HepG2 (cell line): Measurements from ENCODE around the gene CDK8. TPM values are rescaled to one million over a fixed set of nuclear protein-coding genes. Genes with fewer than 3 reads are reported as not detected.

Experiments
- CHD2 ChIP-seq: IDR thresholded peaks from 2 replicates; pipeline ENCODE4 v1.6.1; 2011; ENCODE audit warnings: low read depth, low read length, improper control_type of control experiment
- E2F2 ChIP-seq: sonication (generic); formaldehyde crosslinking; IDR thresholded peaks from 2 replicates; pipeline ENCODE4 v1.4.0; 2020; ENCODE audit warnings: missing genetic modification reagents, borderline replicate concordance
- EED ChIP-seq: sonication (generic); formaldehyde crosslinking; IDR thresholded peaks from 2 replicates; pipeline ENCODE4 v1.5.0; 2020; ENCODE audit warnings: mild to moderate bottlenecking, missing genetic modification reagents
- ETV6 ChIP-seq: sonication (generic); formaldehyde crosslinking; conservative IDR thresholded peaks from 2 replicates; pipeline ENCODE4 v1.4.0; 2020; ENCODE audit warnings: missing genetic modification reagents
- GTF2F1 ChIP-seq: fragments of 150-350 bp; IDR thresholded peaks from 2 replicates; pipeline ENCODE4 v1.6.1; 2014; ENCODE audit warnings: low read length
- IRF2 ChIP-seq: IDR thresholded peaks from 2 replicates; pipeline ENCODE4 v1.6.1; 2018; ENCODE audit warnings: missing genetic modification reagents, missing compliant biosample characterization
- KLF15 ChIP-seq: sonication (generic); formaldehyde crosslinking; IDR thresholded peaks from 2 replicates; pipeline ENCODE4 v1.8.1; 2023; ENCODE audit warnings: borderline replicate concordance, mild to moderate bottlenecking, inconsistent platforms, missing genetic modification reagents, mixed read lengths
- MTA3 ChIP-seq: sonication (generic); formaldehyde crosslinking; IDR thresholded peaks from 2 replicates; pipeline ENCODE4 v1.4.0; 2020; ENCODE audit warnings: missing genetic modification reagents
- MZF1 ChIP-seq: sonication (generic); formaldehyde crosslinking; IDR thresholded peaks from 2 replicates; pipeline ENCODE4 v1.8.1; 2023; ENCODE audit warnings: mild to moderate bottlenecking, missing genetic modification reagents, borderline replicate concordance
- NFE2L1 ChIP-seq: sonication (generic); formaldehyde crosslinking; IDR thresholded peaks from 2 replicates; pipeline ENCODE4 v1.4.0; 2020; ENCODE audit warnings: missing genetic modification reagents, mild to moderate bottlenecking, borderline replicate concordance
- NFIC ChIP-seq: IDR thresholded peaks from 2 replicates; pipeline ENCODE4 v1.6.1; 2012; ENCODE audit warnings: mild to moderate bottlenecking, low read length, inconsistent platforms
- NFYC ChIP-seq: IDR thresholded peaks from 2 replicates; pipeline ENCODE4 v1.6.1; 2016; ENCODE audit warnings: missing genetic modification reagents, missing compliant biosample characterization
- NR2C2 ChIP-seq: sonication (generic); formaldehyde crosslinking; IDR thresholded peaks from 2 replicates; pipeline ENCODE4 v1.4.0; 2020; ENCODE audit warnings: missing genetic modification reagents, mild to moderate bottlenecking, moderate library complexity, borderline replicate concordance
- RORA ChIP-seq: sonication (generic); formaldehyde crosslinking; IDR thresholded peaks from 2 replicates; pipeline ENCODE4 v1.5.0; 2020; ENCODE audit warnings: mild to moderate bottlenecking, missing genetic modification reagents, moderate library complexity
- TOE1 ChIP-seq: sonication (generic); formaldehyde crosslinking; IDR thresholded peaks from 2 replicates; pipeline ENCODE4 v1.4.0; 2020; ENCODE audit warnings: mild to moderate bottlenecking, missing genetic modification reagents
- ZFP41 ChIP-seq: sonication (generic); formaldehyde crosslinking; IDR thresholded peaks from 2 replicates; pipeline ENCODE4 v1.4.0; 2020; ENCODE audit warnings: mild to moderate bottlenecking, missing genetic modification reagents, borderline replicate concordance
- ZMAT3 ChIP-seq: sonication (generic); formaldehyde crosslinking; conservative IDR thresholded peaks from 2 replicates; pipeline ENCODE4 v1.7.0; 2021; ENCODE audit warnings: missing genetic modification reagents
- ZMAT5 ChIP-seq: sonication (generic); formaldehyde crosslinking; IDR thresholded peaks from 2 replicates; pipeline ENCODE4 v1.5.0; 2020; ENCODE audit warnings: mild to moderate bottlenecking, low read depth, missing genetic modification reagents, borderline replicate concordance
- ZNF282 ChIP-seq: fragments of 450-650 bp; IDR thresholded peaks from 2 replicates; pipeline ENCODE4 v1.6.1; 2018; ENCODE audit not compliant: partially characterized antibody
- ZNF550 ChIP-seq: sonication (generic); formaldehyde crosslinking; IDR thresholded peaks from 2 replicates; pipeline ENCODE4 v1.4.0; 2020; ENCODE audit warnings: mild to moderate bottlenecking, missing genetic modification reagents, borderline replicate concordance
- ZNF563 ChIP-seq: sonication (generic); formaldehyde crosslinking; IDR thresholded peaks from 2 replicates; pipeline ENCODE4 v1.8.0; 2022; ENCODE audit warnings: mild to moderate bottlenecking, moderate library complexity, missing genetic modification reagents
- ZNF7 ChIP-seq: IDR thresholded peaks from 2 replicates; pipeline ENCODE4 v1.6.1; 2016; ENCODE audit warnings: missing biosample characterization, missing genetic modification reagents
- ZNF710 ChIP-seq: sonication (generic); formaldehyde crosslinking; IDR thresholded peaks from 2 replicates; pipeline ENCODE4 v1.5.0; 2020; ENCODE audit warnings: mild to moderate bottlenecking, missing genetic modification reagents, borderline replicate concordance
- polyA plus RNA-seq, 8 experiments: library from polyadenylated mRNA; depleted of rRNA in 3 of 8; stranded (reverse) in 7 of 8; unstranded in 1 of 8; fragments of >200 nt; fragmentation: Illumina TruSeq in 4 of 8; extraction: Trizol in 4 of 8; gene quantifications; 2 replicates each; pipeline versions ENCODE4 v1.2.1 to v1.2.3, GENCODE V29; 2011 to 2016; ENCODE audit warnings: low read depth in 4 of 8, missing spikeins in 1 of 8, mixed read lengths in 1 of 8; ENCODE audit not compliant: insufficient read depth in 1 of 8
- total RNA-seq, 5 experiments: library from RNA; depleted of rRNA; stranded (reverse); fragments of >200 nt; fragmentation: Illumina TruSeq; extraction: Trizol; gene quantifications; 2 replicates each; pipeline ENCODE4 v1.2.3, GENCODE V29; 2016; ENCODE audit warnings: low read depth in 1 of 5
- TF ChIP-seq, protein P1 (sequence below): sonication (generic); formaldehyde crosslinking; IDR thresholded peaks from 2 replicates; pipeline ENCODE4 v1.4.0; 2020; ENCODE audit warnings: missing genetic modification reagents, mild to moderate bottlenecking, borderline replicate concordance

The CDK8 gene
- total and polyA plus RNA-seq, 2 of the 13 experiments (the other 11 are each of a cell fraction or from before 2014, with no cell fraction given): 15.8 to 16.4 TPM

DNA sequence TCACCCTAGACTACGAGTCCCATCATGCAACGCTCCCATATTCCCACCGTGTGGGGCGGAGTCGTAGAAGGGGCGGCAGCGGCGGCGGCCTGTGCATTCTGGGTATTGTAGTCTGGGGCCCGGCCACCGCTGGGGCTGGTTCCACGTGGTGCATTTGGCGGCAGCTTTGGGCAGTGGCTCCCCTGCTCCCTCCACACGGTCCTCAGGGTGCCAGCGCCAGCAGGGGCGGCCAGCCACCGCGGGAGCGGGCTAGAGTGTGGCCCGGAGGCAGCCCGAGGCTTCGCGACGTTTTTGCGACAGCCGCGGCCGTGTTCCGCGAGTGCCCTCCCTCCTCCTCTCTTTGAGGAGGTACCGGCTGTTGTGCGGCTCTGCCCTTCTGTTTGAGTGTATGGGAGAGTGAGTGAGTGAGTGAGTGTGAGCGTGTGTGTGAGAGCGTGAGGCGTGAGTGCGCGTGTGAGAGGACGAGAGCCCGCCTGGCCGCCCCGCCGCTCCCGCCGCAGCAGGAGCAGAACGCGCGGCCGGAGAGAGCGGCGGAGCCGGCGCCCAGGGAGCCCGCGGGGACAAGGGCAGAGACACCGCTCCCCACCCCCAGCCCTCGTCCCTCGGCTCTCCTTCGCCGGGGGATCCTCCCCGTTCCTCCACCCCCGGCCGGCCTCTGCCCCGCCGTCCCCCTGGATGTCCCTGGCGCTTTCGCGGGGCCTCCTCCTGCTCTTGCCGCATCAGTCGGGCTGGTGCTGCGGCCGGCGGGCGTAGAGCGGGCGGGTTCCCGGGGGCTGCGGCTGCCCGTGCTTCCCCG lies at the start of gene CDK8 (continued):
- TF ChIP-seq ZMAT5 (CRISPR knock-in tag) (no peak), ZMAT3 (0 out of 2 replicates have a peak, but pooled peaks have one; percentile 6), MZF1 (CRISPR knock-in tag) (0 out of 2 replicates have a peak, but pooled peaks have one; percentile 11), GTF2F1 (no peak), ZNF282 (no peak), NFYC (CRISPR knock-in tag) (peak; percentile 56), ZNF563 (CRISPR knock-in tag) (peak; percentile 40; the same call in 1 of the 2 replicates), ZNF710 (no peak), RORA (CRISPR knock-in tag) (no peak), ZNF7 (no peak), E2F2 (CRISPR knock-in tag) (no peak), TOE1 (CRISPR knock-in tag) (no peak), EED (no peak), CHD2 (0 out of 2 replicates have a peak, but pooled peaks have one; percentile 13), ZNF550 (CRISPR knock-in tag) (no peak), NFE2L1 (CRISPR knock-in tag) (no peak), ETV6 (CRISPR knock-in tag) (no peak), ZFP41 (CRISPR knock-in tag) (no peak), KLF15 (CRISPR knock-in tag) (no peak), NR2C2 (CRISPR knock-in tag) (peak; percentile 85), NFIC (no peak), IRF2 (peak; percentile 96), MTA3 (CRISPR knock-in tag) (no peak)
- TF ChIP-seq, protein P1, sequence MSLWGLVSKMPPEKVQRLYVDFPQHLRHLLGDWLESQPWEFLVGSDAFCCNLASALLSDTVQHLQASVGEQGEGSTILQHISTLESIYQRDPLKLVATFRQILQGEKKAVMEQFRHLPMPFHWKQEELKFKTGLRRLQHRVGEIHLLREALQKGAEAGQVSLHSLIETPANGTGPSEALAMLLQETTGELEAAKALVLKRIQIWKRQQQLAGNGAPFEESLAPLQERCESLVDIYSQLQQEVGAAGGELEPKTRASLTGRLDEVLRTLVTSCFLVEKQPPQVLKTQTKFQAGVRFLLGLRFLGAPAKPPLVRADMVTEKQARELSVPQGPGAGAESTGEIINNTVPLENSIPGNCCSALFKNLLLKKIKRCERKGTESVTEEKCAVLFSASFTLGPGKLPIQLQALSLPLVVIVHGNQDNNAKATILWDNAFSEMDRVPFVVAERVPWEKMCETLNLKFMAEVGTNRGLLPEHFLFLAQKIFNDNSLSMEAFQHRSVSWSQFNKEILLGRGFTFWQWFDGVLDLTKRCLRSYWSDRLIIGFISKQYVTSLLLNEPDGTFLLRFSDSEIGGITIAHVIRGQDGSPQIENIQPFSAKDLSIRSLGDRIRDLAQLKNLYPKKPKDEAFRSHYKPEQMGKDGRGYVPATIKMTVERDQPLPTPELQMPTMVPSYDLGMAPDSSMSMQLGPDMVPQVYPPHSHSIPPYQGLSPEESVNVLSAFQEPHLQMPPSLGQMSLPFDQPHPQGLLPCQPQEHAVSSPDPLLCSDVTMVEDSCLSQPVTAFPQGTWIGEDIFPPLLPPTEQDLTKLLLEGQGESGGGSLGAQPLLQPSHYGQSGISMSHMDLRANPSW (CRISPR knock-in tag): no peak
